Neural progenitor cell (in vitro differentiated cells): ENCODE data around the gene L3HYPDH.

Experiments
- EZH2 ChIP-seq: fragments of 200-600 bp; sonication (generic); IDR thresholded peaks from 2 replicates; pipeline ENCODE4 v1.6.1; 2017; ENCODE audit warnings: antibody characterized with exemption, mild to moderate bottlenecking, moderate library complexity
- EZH2phosphoT487 ChIP-seq: fragments of 200-600 bp; sonication (generic); IDR thresholded peaks from 2 replicates; pipeline ENCODE4 v1.6.1; 2017; ENCODE audit warnings: antibody characterized with exemption
- TF ChIP-seq, protein P1 (sequence below): fragments of 200-600 bp; sonication (generic); IDR thresholded peaks from 2 replicates; pipeline ENCODE4 v1.5.1; 2017; ENCODE audit warnings: antibody characterized with exemption, mild to moderate bottlenecking

GRCh38 chr14:59530349-59530748 is 46.1 kb upstream of the L3HYPDH start:
- TF ChIP-seq, protein P1, sequence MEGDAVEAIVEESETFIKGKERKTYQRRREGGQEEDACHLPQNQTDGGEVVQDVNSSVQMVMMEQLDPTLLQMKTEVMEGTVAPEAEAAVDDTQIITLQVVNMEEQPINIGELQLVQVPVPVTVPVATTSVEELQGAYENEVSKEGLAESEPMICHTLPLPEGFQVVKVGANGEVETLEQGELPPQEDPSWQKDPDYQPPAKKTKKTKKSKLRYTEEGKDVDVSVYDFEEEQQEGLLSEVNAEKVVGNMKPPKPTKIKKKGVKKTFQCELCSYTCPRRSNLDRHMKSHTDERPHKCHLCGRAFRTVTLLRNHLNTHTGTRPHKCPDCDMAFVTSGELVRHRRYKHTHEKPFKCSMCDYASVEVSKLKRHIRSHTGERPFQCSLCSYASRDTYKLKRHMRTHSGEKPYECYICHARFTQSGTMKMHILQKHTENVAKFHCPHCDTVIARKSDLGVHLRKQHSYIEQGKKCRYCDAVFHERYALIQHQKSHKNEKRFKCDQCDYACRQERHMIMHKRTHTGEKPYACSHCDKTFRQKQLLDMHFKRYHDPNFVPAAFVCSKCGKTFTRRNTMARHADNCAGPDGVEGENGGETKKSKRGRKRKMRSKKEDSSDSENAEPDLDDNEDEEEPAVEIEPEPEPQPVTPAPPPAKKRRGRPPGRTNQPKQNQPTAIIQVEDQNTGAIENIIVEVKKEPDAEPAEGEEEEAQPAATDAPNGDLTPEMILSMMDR: no peak
- TF ChIP-seq EZH2 (no peak), EZH2phosphoT487 (no peak)
